Adrenal gland (tissue), 5 donors: ENCODE data around the gene CENPV.

Experiments
- CTCF ChIP-seq, 6 experiments: fragments of 450-650 bp in 4 of 6; fragments of 200-600 bp in 2 of 6; sonication (generic) in 1 of 6; IDR thresholded peaks; 1 replicate in 5 of 6; 2 replicates in 1 of 6; pipeline versions ENCODE4 v1.5.1 to v1.8.0; 2016 to 2021; ENCODE audit warnings: antibody characterized with exemption in 6 of 6, mild to moderate bottlenecking in 2 of 6, moderate library complexity in 1 of 6
- POLR2A ChIP-seq, 2 donors: fragments of 450-650 bp; IDR thresholded peaks; one replicate each; pipeline ENCODE4 v1.6.1; 2017; ENCODE audit warnings: antibody characterized with exemption in 2 of 2, mild to moderate bottlenecking in 2 of 2, moderate library complexity in 1 of 2
- donor health status: DM: no; HTN: no; CAD: no.

GRCh38 chr17:16306211-16306610 is 47.1 kb downstream of the CENPV start:
- TF ChIP-seq CTCF (IDR thresholded peaks at IDR 0.05) (no peak), POLR2A (IDR thresholded peaks at IDR 0.05) (no peak)
